Activated effector memory CD4-positive, alpha-beta T cell treated with Interleukin-2 at 50 U/mL for 16 hours (primary cell): ENCODE data around the gene CRIP3.
"Not testable (repeated sequence)": the region's sequence is repeated elsewhere in the genome, so short reads cannot be mapped to it uniquely, and the experiment has no call there.

Experiments used
- DNase-seq: peaks from one replicate; pipeline ENCODE4 v3.0.0-alpha.2; 2020

Gene CRIP3, protein sequence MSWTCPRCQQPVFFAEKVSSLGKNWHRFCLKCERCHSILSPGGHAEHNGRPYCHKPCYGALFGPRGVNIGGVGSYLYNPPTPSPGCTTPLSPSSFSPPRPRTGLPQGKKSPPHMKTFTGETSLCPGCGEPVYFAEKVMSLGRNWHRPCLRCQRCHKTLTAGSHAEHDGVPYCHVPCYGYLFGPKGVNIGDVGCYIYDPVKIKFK

GRCh38 chr6:43308101-43308989 lies at the start of gene CRIP3:
Gene CRIP3 (minus strand): TSS chr6:43308826. CDS start chr6:43308792, 34 bp downstream.
- DNase-seq = peak; percentile 35

GRCh38 chr6:43355862-43356590 lies 47.4 kb upstream of the CRIP3 start:
- DNase-seq = no peak

GRCh38 chr6:43351951-43352350 lies 43.3 kb upstream of the CRIP3 start:
- DNase-seq = not testable (repeated sequence)

GRCh38 chr6:43347444-43347843 lies 38.8 kb upstream of the CRIP3 start:
- no peak for DNase-seq

GRCh38 chr6:43347021-43347420 lies 38.4 kb upstream of the CRIP3 start:
- DNase-seq = no peak

DNA sequence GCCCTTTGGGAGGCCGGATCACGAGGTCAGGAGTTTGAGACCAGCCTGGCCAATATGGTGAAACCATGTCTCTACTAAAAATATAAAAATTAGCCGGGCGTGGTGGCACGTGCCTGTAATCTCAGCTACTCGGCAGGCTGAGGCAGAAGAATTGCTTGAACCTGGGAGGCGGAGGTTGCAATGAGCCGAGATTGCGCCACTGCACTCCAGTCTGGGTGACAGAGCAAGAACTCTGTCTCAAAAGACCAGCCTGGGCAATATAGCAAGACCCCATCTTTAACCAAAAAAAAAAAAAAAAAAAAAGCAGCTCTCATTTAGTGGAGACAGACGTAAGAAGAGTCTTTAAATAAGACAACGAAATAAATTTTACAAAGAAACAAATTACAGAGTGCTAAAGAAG lies 37.6 kb upstream of the CRIP3 start:
- not testable (repeated sequence) for DNase-seq

GRCh38 chr6:43339168-43339567 lies 30.5 kb upstream of the CRIP3 start:
- DNase-seq = no peak

- no peak for DNase-seq
Measured at GRCh38 chr6:43338243-43338642, 29.6 kb upstream of the CRIP3 start.

DNA sequence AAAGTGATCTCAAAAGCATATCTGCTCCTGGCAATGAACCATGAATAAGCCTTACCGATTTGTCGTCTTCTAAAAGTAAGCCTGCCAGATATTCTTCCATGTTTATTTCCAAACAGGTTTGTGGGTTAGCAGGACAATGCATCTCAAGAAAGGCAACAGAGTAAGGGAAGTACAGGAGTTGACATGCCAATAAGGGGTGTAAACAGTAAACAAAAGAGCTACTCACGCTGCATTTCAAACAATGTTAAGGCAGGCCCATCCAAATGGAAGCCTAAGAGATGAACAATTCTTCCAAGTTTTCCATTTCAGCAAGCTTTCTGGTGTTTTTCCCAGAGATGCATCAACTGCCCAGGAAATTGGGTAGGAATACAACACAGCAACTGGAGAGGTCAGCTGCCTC lies 27.8 kb upstream of the CRIP3 start:
- no peak for DNase-seq

DNA sequence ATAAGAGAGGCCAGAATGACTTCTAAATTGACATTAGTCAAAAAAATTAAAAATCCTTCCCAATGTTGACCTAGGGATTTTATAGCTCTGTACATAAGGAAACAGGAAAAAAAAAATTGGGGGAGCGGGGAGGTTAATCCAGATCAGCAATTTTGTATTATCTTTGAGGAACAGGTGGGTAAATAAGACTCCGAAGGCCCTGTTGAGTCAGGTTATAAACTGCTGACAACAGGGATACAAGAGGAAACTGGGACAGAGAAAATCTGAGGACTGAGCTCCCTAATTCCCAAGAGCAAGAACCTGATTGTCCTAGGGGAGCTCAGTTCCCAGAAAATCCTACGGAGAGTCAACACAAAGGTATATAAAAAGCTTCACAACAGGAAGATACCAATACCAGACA lies 26.8 kb upstream of the CRIP3 start:
- DNase-seq = no peak

DNA sequence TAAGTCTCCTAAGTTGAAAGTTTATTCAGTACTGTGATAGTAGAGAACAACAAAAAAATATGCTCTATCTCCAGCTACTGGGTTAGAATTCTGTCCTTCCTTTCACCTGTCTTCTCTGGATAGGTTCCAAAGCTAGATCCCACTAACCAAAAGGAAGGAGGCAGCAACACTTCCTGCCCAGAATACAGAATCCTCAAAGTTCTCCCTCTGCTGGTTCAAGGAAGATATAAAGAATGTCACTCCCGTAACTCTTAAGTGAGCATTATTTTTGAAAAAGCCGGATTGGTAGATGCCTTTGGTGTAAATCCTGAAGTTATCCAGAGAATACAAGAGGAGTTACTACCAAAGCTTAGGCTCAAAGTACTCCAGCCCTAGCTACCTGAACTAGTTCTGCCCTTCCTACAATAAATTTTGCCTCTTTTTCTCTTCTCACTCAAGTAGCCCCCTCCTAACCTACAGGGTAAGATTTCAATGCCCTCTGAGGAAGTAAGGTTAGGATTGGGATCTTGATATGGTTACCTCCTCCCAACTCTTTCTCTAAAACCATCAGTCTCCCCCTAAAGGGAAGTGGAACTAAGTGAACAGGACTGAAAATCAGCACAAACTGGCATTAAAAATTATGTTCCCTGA lies 26.0 kb upstream of the CRIP3 start:
- DNase-seq = no peak

DNA sequence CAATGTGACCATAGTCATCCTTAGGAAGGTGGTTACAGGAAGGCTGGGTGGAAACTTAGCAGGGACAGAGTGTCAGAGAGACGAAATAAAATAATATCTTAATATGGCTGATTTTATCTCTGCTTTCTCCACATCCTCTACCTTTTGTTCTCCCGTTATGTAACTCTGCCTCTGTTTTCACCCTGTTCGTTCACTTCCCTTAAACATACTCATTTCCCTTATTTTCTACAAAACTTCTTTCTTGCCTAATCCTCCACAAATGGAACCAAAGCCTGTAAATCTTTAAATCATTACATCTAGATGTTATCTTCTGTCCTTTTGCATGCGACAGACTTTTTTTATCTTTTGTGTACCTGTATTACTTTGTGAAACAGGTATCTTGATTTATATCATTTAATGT lies 23.3 kb upstream of the CRIP3 start:
- no peak for DNase-seq

- no peak for DNase-seq
Measured at GRCh38 chr6:43331470-43331869, 22.8 kb upstream of the CRIP3 start.

- DNase-seq = no peak
Measured at GRCh38 chr6:43328528-43328927, 19.9 kb upstream of the CRIP3 start.

GRCh38 chr6:43325876-43326275 lies 17.2 kb upstream of the CRIP3 start:
- no peak for DNase-seq

- no peak for DNase-seq
Measured at GRCh38 chr6:43318011-43318410, 9.4 kb upstream of the CRIP3 start.

- DNase-seq = no peak
Measured at GRCh38 chr6:43313813-43314212, 5.2 kb upstream of the CRIP3 start.

- DNase-seq = no peak
Measured at GRCh38 chr6:43311666-43312065, 3.0 kb upstream of the CRIP3 start.

- DNase-seq = no peak
Measured at GRCh38 chr6:43310624-43311023, 2.0 kb upstream of the CRIP3 start.

DNA sequence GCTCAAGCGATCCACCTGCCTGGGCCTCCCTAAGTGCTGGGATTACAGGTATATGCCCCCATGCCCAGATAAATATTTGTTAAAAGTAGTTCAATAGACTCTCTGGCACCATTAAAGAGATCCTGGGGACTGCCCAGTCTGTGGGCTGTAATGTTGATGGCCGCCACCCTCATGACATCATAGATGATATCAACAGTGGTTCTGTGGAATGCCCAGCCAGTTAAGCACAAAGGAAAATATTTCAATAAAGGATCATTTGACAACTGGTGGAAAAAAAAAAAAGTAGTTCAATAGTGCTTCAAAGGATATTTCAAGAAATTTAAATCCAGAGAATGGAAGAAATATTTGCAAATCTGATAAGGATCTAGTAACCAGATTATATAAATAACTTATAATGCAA lies 1.5 kb upstream of the CRIP3 start:
- DNase-seq = no peak

GRCh38 chr6:43308990-43309477 lies 408 bp upstream of the CRIP3 start:
- DNase-seq = no peak

DNA sequence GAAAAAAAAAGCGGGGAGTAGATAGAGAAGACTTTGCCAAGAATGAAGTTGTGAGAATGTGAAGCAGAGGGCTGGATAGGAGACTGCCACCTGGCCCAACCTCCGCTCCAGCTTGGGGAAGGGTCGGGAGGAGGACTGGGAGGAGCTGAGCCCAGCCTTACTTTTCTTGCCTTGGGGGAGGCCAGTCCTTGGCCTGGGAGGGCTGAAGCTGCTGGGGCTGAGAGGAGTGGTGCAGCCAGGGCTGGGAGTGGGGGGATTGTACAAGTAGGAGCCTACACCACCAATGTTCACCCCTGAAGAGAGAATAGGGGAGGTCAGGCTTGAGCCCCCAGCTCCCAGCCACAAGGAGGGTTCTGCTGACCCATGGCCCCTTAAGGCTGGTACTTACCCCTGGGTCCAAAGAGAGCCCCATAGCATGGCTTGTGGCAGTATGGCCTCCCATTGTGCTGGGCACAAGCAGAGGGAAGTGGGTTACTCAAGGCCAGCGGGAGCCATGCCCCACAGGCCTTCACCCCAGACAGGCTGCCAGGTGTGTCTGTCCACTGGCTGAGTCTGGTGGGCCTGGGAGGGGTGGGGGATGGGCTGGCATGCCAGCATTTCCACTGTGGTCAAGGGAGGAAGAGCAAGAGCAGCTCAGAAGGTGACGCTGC lies 1.1 kb downstream of the CRIP3 start:
- no peak for DNase-seq

- no peak for DNase-seq
Measured at GRCh38 chr6:43306086-43306485, 2.5 kb downstream of the CRIP3 start.
